Subcutaneous abdominal adipose tissue (tissue), 5 donors: ENCODE measurements around the gene CCDC18.
"Not testable (repeated sequence)": the region's sequence is repeated elsewhere in the genome, so short reads cannot be mapped to it uniquely, and the experiment has no call there.

Experiments used
- H3K27ac ChIP-seq: one replicate; pipeline ENCODE4 v1.7.0; 2013; ENCODE audit warnings: low read depth, mild to moderate bottlenecking, inconsistent platforms, low read length, moderate library complexity
- H3K27me3 ChIP-seq, 5 donors: one replicate each; pipeline ENCODE4 v1.7.0; 2013; ENCODE audit warnings: low read length in 5 of 5, inconsistent platforms in 1 of 5; ENCODE audit not compliant: control insufficient read depth in 5 of 5, insufficient read depth in 4 of 5
- H3K36me3 ChIP-seq, 5 donors: one replicate each; pipeline ENCODE4 v1.7.0; 2013; ENCODE audit warnings: low read length in 5 of 5; ENCODE audit not compliant: control insufficient read depth in 5 of 5, insufficient read depth in 5 of 5
- H3K4me1 ChIP-seq, 5 donors: one replicate each; pipeline ENCODE4 v1.7.0; 2013; ENCODE audit warnings: low read length in 5 of 5, mild to moderate bottlenecking in 3 of 5, moderate library complexity in 1 of 5; ENCODE audit not compliant: control insufficient read depth in 5 of 5, insufficient read depth in 5 of 5
- H3K4me3 ChIP-seq, 5 donors: one replicate each; pipeline ENCODE4 v1.7.0; 2013; ENCODE audit warnings: low read length in 5 of 5, low read depth in 1 of 5
- H3K9ac ChIP-seq, 5 donors: one replicate each; pipeline ENCODE4 v1.7.0; 2013; ENCODE audit warnings: low read length in 5 of 5, mild to moderate bottlenecking in 4 of 5, moderate library complexity in 3 of 5
- H3K9me3 ChIP-seq, 5 donors: one replicate each; pipeline ENCODE4 v1.7.0; 2013; ENCODE audit warnings: low read length in 5 of 5; ENCODE audit not compliant: control insufficient read depth in 5 of 5
- donor health status: healthy.
- donor health status: healthy.
- donor health status: healthy.
- donor health status: healthy.
- donor health status: healthy.

CCDC18 gene

DNA sequence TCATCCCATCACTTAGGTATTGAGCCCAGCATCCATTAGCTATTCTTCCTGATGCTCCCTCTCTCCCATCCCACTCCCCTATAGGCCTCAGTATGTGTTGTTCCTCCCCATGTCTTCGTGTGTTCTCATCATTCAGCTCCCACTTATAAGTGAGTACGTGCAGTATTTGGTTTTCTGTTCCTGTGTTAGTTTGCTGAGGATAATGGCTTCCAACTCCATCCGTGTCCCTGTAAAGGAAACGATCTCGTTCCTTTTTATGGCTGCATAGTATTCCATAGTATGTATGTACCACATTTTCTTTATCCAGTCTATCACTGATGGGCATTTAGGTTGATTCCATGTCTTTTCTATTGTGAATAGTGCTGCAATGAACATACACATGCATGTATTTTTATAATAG lies 40.2 kb downstream of the CCDC18 start:
- H3K9ac ChIP-seq, H3K27me3 ChIP-seq, H3K9me3 ChIP-seq, H3K4me3 ChIP-seq, H3K27ac ChIP-seq, H3K4me1 ChIP-seq: not testable (repeated sequence)
- H3K36me3 ChIP-seq: peaks cover 4 to 34% (median 10%) of the 10 kb centered on the region in 5 donors

DNA sequence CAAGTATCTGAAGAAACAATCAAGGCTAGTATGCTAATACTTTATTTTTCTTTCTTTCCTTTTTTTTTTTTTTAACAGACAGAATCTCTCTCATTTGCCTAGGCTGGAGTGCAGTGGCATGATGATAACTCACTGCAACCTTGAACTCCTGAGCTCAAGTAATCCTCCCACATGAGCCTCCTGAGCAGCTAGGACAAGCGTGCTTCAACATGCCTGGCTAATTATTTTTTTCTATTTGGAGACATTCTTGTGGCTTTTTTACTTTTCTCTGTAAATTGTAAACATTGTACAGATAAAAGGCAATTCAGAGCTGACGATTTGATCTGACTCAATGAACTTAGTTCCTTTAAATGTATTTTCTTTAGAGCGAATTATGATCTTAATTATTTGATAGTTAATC lies 41.4 kb downstream of the CCDC18 start:
- H3K27ac ChIP-seq: no peak overlapping the region
- peaks cover 4 to 34% (median 10%) of the 10 kb centered on the region in 5 donors for H3K36me3 ChIP-seq
- no peaks in the 10 kb centered on the region for H3K27me3 ChIP-seq
- no peaks in the 10 kb centered on the region for H3K4me1 ChIP-seq
- H3K4me3 ChIP-seq: no peak overlapping the region
- peaks cover 0 to 4% (median 0%) of the 10 kb centered on the region in 5 donors for H3K9me3 ChIP-seq
- no peak overlapping the region for H3K9ac ChIP-seq

DNA sequence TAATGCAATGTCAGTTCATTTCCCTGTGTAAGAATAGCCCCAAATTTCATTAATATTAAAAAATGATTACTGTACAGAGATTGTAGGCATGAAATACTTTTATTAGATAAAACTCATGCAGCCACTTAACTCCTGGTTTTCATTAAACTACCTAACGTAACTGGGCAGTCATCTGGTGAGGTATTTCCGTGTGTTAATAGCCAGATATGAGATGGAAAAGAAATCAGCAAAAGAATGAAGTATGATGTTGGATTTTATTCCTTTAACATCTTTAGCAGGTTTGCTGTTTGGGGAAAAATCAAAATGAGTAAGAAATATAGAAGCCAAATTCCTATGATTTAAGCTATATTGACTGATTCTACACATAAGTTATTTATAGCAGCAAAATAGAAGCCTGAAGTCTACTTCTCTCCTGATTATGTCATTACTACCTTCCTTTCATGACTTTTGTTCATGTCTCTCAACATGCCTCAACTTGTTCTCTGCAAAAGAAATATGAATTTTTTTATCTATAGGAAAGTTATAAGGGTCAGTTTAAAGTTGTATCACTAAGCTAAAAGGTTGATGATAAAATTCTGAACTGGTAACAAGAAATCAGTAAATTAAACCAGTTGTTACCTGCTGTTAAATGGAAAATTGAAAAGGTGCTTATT lies 42.6 kb downstream of the CCDC18 start:
- H3K4me1 ChIP-seq: no peaks in the 10 kb centered on the region
- H3K36me3 ChIP-seq: peaks cover 4 to 31% (median 10%) of the 10 kb centered on the region in 5 donors
- no peak overlapping the region for H3K9ac ChIP-seq
- H3K27ac ChIP-seq: no peak overlapping the region
- no peaks in the 10 kb centered on the region for H3K27me3 ChIP-seq
- H3K9me3 ChIP-seq: peaks cover 0 to 4% (median 0%) of the 10 kb centered on the region in 5 donors
- H3K4me3 ChIP-seq: no peak overlapping the region

DNA sequence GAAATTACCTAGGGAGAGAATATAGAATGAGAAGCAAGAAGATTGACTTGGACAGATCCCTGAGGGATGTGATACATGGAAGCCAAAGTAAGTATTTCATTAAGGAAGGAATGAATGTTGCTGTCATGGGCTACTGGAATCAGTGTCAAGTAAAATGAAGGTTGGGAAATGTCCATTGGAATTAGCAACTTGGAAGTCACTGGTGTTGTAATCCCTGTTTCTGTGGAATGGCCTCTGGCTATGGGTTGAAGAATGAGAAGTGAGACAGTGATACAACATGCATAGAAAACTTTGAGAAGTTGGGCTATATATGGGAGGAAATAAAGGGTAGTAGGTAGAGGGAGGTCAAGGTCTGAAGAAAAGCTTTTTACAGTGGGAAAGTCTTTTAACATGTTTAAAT lies 54.7 kb downstream of the CCDC18 start:
- no peaks in the 10 kb centered on the region for H3K9me3 ChIP-seq
- H3K4me3 ChIP-seq: no peak overlapping the region
- H3K4me1 ChIP-seq: peaks cover 0 to 10% (median 0%) of the 10 kb centered on the region in 5 donors
- H3K36me3 ChIP-seq: peaks cover 0 to 8% (median 8%) of the 10 kb centered on the region in 5 donors
- H3K9ac ChIP-seq: no peak overlapping the region
- H3K27ac ChIP-seq: no peak overlapping the region
- no peaks in the 10 kb centered on the region for H3K27me3 ChIP-seq

DNA sequence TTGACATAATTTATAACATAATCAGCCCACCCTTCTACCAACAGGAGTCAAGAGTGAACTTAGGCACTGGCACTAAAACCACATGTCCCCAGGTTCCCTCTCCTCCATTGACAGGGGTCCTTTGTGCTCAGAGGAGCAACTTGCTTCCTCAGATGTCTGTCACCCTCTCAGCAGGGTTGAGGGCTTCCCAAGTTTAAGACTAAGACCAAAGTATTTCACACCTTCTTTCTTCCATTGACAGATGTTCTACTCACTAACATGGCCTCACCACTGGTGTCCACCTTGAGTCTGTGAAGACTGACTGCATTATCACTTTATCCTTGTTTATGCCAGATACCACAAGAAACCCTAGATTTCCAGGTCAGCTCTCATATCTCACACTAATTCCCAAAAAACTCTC lies 56.5 kb downstream of the CCDC18 start:
- H3K36me3 ChIP-seq: peaks cover 0 to 8% (median 7%) of the 10 kb centered on the region in 5 donors
- H3K4me1 ChIP-seq: peaks cover 0 to 10% (median 0%) of the 10 kb centered on the region in 5 donors
- H3K4me3 ChIP-seq: no peak overlapping the region
- H3K27ac ChIP-seq: no peak overlapping the region
- H3K27me3 ChIP-seq: no peaks in the 10 kb centered on the region
- H3K9me3 ChIP-seq: no peaks in the 10 kb centered on the region
- no peak overlapping the region for H3K9ac ChIP-seq

DNA sequence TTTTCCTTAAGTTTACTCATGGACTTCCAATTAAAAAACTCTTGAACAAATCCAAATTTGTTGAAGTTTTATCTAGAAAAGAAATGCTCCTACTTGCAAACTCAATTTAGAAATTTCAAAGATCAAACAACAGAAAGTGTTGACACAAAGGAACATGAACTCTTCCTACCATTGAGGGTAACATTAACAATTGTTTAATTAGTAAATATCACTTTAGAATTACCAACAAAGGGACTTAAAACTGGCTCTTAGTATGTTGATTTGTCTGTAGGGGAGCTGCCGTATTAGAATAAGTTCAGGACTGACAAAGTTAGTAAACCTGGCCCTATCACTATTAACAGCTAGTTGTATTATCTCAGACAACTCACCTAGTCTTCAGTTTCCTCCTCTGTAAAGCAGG lies 57.9 kb downstream of the CCDC18 start:
- no peak overlapping the region for H3K4me3 ChIP-seq
- H3K9me3 ChIP-seq: peaks cover 0 to 8% (median 7%) of the 10 kb centered on the region in 5 donors
- H3K4me1 ChIP-seq: peaks cover 0 to 18% (median 3%) of the 10 kb centered on the region in 5 donors
- peaks cover 0 to 8% (median 7%) of the 10 kb centered on the region in 5 donors for H3K36me3 ChIP-seq
- no peak overlapping the region for H3K27ac ChIP-seq
- no peak overlapping the region for H3K9ac ChIP-seq
- no peaks in the 10 kb centered on the region for H3K27me3 ChIP-seq

DNA sequence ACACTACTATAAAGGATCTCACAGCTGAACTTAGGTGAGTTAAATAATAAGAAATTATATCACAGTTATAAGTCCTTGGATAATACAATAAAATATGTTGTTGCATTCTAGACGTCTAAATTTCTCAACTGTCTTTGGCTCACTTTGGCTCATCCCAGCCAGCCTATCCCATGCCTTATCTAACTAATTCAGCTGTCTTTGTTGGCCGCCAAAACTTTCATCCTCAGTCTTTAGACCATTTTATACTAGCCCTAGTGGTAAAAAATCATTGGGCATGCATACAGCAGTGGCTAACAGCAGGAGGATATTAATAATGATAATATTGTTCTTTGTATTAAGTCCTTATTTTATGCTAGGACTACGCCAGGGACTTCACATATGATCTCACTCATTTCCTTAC lies 59.3 kb downstream of the CCDC18 start:
- H3K4me1 ChIP-seq: peaks cover 0 to 29% (median 9%) of the 10 kb centered on the region in 5 donors
- peaks cover 0 to 8% (median 7%) of the 10 kb centered on the region in 5 donors for H3K9me3 ChIP-seq
- no peaks in the 10 kb centered on the region for H3K27me3 ChIP-seq
- H3K36me3 ChIP-seq: peaks cover 0 to 8% (median 7%) of the 10 kb centered on the region in 5 donors
- H3K27ac ChIP-seq: no peak overlapping the region
- no peak overlapping the region for H3K9ac ChIP-seq
- no peak overlapping the region for H3K4me3 ChIP-seq

DNA sequence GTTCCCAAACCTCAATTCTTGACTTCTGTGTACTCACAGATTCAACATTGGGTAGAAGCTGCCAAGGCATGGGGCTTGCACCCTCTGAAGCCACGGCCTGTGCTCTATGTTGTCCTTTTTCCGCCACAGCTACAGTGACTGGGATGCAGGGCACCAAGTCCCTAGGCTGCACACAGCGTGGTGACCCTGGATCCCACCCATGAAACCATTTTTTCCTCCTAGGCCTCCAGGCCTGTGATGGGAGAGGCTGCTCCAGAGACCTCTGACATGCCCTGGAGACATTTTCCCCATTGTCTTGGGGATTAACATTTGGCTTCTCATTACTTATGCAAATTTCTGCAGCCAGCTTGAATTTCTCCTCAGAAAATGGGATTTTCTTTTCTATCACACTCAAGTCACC lies 62.7 kb downstream of the CCDC18 start:
- H3K36me3 ChIP-seq, H3K27me3 ChIP-seq, H3K9ac ChIP-seq, H3K9me3 ChIP-seq: not testable (repeated sequence)
- peak overlapping the region in 2 of 5 donors; percentile 9 to 33 for H3K4me3 ChIP-seq
- peak overlapping the region; percentile 80 for H3K27ac ChIP-seq
- peaks cover 0 to 22% (median 9%) of the 10 kb centered on the region in 5 donors for H3K4me1 ChIP-seq

DNA sequence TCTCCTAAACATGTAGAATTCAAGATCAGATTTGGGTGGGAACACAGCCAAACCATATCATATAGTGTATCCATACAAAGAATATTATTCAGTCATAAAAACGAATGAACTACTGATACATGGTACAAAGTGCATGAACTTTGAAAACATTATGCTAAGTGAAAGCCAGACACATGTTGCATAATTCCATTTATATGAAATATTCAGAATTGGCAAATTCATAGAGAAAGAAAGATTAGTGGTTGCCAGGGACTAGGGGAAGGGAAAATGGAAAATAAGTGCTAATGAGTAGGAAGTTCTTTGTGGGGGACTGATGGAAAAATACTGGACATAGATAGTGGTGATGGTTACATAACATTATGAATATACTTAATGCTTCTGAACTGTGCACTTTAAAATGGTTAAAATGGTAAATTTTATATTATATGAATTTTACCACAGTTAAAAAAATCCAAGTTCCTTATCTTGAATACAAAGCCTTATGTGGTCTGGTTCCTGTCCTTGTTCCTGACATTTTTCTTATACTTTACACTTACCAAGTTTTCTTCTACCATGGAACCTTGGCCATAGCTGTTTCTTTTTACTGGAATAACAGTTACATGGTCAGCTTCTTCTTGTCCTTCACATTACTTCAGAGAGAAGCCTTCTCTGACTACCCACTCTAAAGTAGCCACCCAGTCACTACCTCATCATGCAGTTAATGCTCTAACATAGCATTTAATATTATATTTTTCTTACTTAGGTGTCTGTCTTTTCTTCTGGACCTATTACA lies 64.0 kb downstream of the CCDC18 start:
- peak overlapping the region in 1 of 5 donors; percentile 27 for H3K4me3 ChIP-seq
- H3K27me3 ChIP-seq: no peaks in the 10 kb centered on the region
- peaks cover 0 to 8% (median 7%) of the 10 kb centered on the region in 5 donors for H3K9me3 ChIP-seq
- H3K9ac ChIP-seq: no peak overlapping the region
- H3K27ac ChIP-seq: peak overlapping the region; percentile 80
- peaks cover 0 to 22% (median 9%) of the 10 kb centered on the region in 5 donors for H3K4me1 ChIP-seq
- peaks cover 0 to 4% (median 3%) of the 10 kb centered on the region in 5 donors for H3K36me3 ChIP-seq

DNA sequence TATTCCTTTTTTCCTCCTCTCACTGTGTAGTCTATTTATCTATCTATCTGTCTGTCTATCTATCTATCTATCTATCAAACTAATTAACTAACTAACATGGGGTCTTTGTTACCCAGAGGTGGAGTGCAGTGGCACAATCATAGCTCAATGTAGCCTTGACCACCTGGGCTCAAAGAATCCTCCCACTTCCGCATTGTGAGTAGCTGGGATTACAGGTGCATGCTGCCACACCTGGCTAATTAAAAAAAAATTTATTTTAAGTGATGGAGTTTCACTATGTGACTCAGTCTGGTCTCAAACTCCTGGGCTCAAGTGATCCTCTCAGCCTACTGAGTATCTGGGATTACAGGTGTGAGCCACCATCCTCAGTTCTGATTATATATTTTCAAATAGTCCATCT lies 71.4 kb downstream of the CCDC18 start:
- Histone ChIP-seq H3K4me3 (no peak overlapping the region), H3K27me3 (no peaks in the 10 kb centered on the region), H3K4me1 (peaks cover 0 to 14% (median 9%) of the 10 kb centered on the region in 5 donors), H3K9me3 (peaks cover 4 to 10% (median 5%) of the 10 kb centered on the region in 5 donors), H3K36me3 (no peaks in the 10 kb centered on the region), H3K9ac (no peak overlapping the region), H3K27ac (no peak overlapping the region)
